ENCODE data around the gene TFCP2.

DNA sequence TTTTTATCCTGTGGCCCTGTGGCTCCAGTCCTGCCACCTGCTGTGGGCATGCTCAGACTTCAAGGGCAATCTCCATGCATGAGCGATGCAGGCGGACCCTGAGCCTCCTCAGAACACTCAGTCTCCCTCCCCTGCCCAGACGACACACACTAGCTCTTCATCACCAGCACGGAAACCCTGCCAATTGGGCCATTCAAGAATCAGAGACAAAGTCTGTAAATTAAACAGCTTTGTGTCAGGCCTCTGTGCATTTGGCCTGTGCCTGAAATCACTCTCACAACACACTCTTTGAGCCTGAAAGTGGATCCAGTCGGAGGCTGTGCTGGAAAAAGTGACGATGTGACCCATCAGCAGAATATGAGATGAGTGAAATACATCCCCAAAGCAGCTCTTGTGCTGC, 32.4 kb upstream of the TFCP2 start:
- TF ChIP-seq POU2F2 (IDR thresholded peaks at IDR 0.05; ENCODE audit: low read depth, low read length): no peak
- TF ChIP-seq POLR2A (IDR thresholded peaks at IDR 0.05; ENCODE audit: low read depth, low read length): no peak
